HL-60 (cell line): ENCODE measurements around the gene SH3RF2.

ENCODE experiments used
- GABPA ChIP-seq: IDR thresholded peaks from 2 replicates; pipeline ENCODE4 v1.6.1; 2012; ENCODE audit warnings: low read depth
- POLR2AphosphoS5 ChIP-seq: IDR thresholded peaks from 2 replicates; pipeline ENCODE4 v1.6.1; 2012; ENCODE audit warnings: low read depth
- TF ChIP-seq, protein P1 (sequence below): IDR thresholded peaks from one replicate; pipeline ENCODE4 v1.5.1; 2011; ENCODE audit warnings: low read length, control low read depth, inconsistent platforms; ENCODE audit not compliant: insufficient read depth

DNA sequence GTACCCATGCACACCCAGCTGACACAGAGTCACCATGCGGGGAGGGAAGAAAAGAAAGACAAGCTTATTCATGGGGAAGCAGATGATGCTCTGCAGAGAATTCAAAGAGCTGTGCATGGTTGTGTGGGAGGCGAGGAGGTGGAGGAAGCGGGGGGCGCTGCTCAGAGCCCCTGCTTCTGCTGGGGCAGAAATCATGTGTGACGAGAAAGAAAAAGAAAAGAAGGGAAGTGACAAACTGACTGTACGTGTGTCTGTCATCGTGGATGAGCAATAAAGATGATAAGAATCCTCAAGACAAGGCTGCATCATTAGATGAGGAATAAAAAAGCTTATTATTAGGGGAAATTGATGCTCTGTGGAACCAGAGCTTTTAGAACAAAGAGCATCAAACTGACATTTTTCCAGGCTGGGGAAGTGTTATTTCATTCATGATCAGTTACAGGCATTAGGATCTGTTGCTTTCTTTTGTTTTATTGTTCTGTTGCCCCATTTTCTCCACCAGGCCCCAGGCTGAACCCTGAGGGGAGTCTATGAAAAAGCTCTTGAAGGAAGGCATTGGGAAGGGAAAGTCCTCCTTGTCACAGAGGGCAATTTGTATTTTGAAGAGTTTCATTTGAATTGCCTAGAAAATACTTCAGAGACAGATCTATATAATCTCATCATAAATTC is 20.3 kb upstream of the SH3RF2 start:
- TF ChIP-seq, protein P1, sequence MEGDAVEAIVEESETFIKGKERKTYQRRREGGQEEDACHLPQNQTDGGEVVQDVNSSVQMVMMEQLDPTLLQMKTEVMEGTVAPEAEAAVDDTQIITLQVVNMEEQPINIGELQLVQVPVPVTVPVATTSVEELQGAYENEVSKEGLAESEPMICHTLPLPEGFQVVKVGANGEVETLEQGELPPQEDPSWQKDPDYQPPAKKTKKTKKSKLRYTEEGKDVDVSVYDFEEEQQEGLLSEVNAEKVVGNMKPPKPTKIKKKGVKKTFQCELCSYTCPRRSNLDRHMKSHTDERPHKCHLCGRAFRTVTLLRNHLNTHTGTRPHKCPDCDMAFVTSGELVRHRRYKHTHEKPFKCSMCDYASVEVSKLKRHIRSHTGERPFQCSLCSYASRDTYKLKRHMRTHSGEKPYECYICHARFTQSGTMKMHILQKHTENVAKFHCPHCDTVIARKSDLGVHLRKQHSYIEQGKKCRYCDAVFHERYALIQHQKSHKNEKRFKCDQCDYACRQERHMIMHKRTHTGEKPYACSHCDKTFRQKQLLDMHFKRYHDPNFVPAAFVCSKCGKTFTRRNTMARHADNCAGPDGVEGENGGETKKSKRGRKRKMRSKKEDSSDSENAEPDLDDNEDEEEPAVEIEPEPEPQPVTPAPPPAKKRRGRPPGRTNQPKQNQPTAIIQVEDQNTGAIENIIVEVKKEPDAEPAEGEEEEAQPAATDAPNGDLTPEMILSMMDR, result no peak
- TF ChIP-seq GABPA (no peak), POLR2AphosphoS5 (no peak)
